BLaER1 treated with 17β-estradiol and CSF1 and Interleukin-3, amounts not matched to agents 10 nM and 100 nM (cell line): ENCODE data around the gene ISYNA1.

Source experiments
- H3K27ac ChIP-seq, 11 experiments: shearing (Covaris generic); formaldehyde crosslinking; 2 replicates each; pipeline ENCODE4 v1.8.1; 2022
- H3K27me3 ChIP-seq, 11 experiments: shearing (Covaris generic); formaldehyde crosslinking; 2 replicates each; pipeline ENCODE4 v1.8.1; 2022
- H3K36me3 ChIP-seq, 11 experiments: shearing (Covaris generic); formaldehyde crosslinking; 2 replicates each; pipeline ENCODE4 v1.8.1; 2022
- H3K4me1 ChIP-seq, 10 experiments: shearing (Covaris generic); formaldehyde crosslinking; 2 replicates each; pipeline ENCODE4 v1.8.1; 2022
- H3K4me2 ChIP-seq, 11 experiments: shearing (Covaris generic); formaldehyde crosslinking; 2 replicates each; pipeline ENCODE4 v1.8.1; 2022
- H3K4me3 ChIP-seq, 10 experiments: shearing (Covaris generic); formaldehyde crosslinking; 2 replicates each; pipeline ENCODE4 v1.8.1; 2022
- H3K9ac ChIP-seq, 11 experiments: shearing (Covaris generic); formaldehyde crosslinking; 2 replicates each; pipeline ENCODE4 v1.8.1; 2022
- H3K9me3 ChIP-seq, 11 experiments: shearing (Covaris generic); formaldehyde crosslinking; replicated peaks in 1 of 11; 2 replicates each; pipeline ENCODE4 v1.8.1; 2022
- H4K20me1 ChIP-seq, 11 experiments: shearing (Covaris generic); formaldehyde crosslinking; 2 replicates each; pipeline ENCODE4 v1.8.1; 2022
- Cebpa-rat ChIP-seq, 11 experiments: shearing (Covaris generic); IDR thresholded peaks; 2 replicates each; pipeline ENCODE4 v1.8.1; 2022

The ISYNA1 gene

GRCh38 chr19:18478545-18479311 is 40.8 kb upstream of the ISYNA1 start:
- Histone ChIP-seq H3K36me3 (peaks cover 0 to 42% (median 16%) of the 10 kb centered on the region in 11 experiments; a peak in 11 of 22 replicates), H3K4me3 (peak overlapping the region in 7 of 10 experiments; percentile 23 to 58 (median 33); a peak in 14 of 20 replicates), H3K4me1 (peaks cover 84 to 100% (median 98%) of the 10 kb centered on the region in 10 experiments), H3K4me2 (peak overlapping the region; percentile 86 to 99 (median 96)), H4K20me1 (peaks cover 0 to 36% (median 0%) of the 10 kb centered on the region in 11 experiments; a peak in 5 of 22 replicates), H3K9ac (peak overlapping the region; percentile 80 to 91 (median 85)), H3K27me3 (no peaks in the 10 kb centered on the region), H3K27ac (peak overlapping the region; percentile 89 to 100 (median 98)), H3K9me3 (peaks cover 0 to 26% (median 0%) of the 10 kb centered on the region in 11 experiments; a peak in 7 of 22 replicates)
- peak; percentile 95 to 99 (median 98) for TF ChIP-seq Cebpa-rat (IDR thresholded peaks at IDR 0.05)

- peak overlapping the region; percentile 86 to 99 (median 96) for H3K4me2 ChIP-seq
- H4K20me1 ChIP-seq: peaks cover 0 to 37% (median 5%) of the 10 kb centered on the region in 11 experiments; a peak in 7 of 22 replicates
- peak overlapping the region; percentile 89 to 100 (median 98) for H3K27ac ChIP-seq
These were observed 40.0 kb upstream of the ISYNA1 start for GRCh38 chr19:18477974-18478373.

DNA sequence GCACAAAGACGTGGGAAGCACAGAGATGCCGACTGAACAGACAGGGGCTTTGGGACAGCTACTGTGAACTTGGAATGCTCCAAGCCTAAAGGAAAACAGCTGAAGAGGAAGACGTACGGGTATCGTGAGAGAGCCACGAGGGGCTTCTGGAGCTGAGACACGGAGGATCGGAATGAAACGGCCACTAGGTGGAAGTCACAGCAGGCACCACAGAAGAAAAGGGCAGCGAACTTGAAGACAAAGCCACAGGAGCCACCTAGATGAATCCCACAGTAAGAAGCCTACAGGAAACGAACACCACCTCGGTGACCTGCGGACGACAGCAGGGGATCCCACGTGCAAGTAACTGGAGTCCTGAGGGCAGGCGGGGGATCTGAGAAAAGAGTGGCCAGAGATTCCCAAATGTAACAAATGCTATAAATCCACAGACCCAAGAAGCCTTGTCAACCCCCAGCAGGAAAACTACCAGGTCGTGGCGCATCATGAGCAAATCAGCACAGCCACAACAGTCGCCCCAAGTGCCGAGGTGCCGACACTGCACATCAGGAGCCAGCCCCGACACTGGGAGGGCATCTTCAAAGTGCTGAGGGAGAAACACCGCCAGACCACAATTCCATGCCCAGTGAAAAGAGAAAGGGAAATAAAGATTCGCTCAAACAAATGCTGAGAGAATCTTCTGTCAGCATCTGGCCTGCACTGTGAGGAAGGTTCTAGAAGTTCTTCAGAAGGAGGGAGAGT is 39.3 kb upstream of the ISYNA1 start:
- peaks cover 3 to 55% (median 25%) of the 10 kb centered on the region in 11 experiments; a peak in 18 of 22 replicates for H3K36me3 ChIP-seq
- H3K9ac ChIP-seq: peak overlapping the region; percentile 76 to 91 (median 85); a peak in 21 of 22 replicates
- H3K4me3 ChIP-seq: peak overlapping the region in 6 of 10 experiments; percentile 3 to 58 (median 26); a peak in 7 of 20 replicates
- H3K4me2 ChIP-seq: peak overlapping the region; percentile 86 to 99 (median 96)
- H3K27ac ChIP-seq: peak overlapping the region; percentile 89 to 100 (median 98)
- H4K20me1 ChIP-seq: peaks cover 0 to 43% (median 6%) of the 10 kb centered on the region in 11 experiments; a peak in 7 of 22 replicates
- H3K27me3 ChIP-seq: no peaks in the 10 kb centered on the region
- peaks cover 0 to 23% (median 0%) of the 10 kb centered on the region in 11 experiments; a peak in 7 of 22 replicates for H3K9me3 ChIP-seq
- H3K4me1 ChIP-seq: peaks cover 72 to 100% (median 84%) of the 10 kb centered on the region in 10 experiments
- no peak for TF ChIP-seq Cebpa-rat (IDR thresholded peaks at IDR 0.05)

More at GRCh38 chr19:18477974-18478373, 40.0 kb upstream of the ISYNA1 start:
- peaks cover 77 to 100% (median 92%) of the 10 kb centered on the region in 10 experiments for H3K4me1 ChIP-seq
- peaks cover 0 to 26% (median 0%) of the 10 kb centered on the region in 11 experiments; a peak in 7 of 22 replicates for H3K9me3 ChIP-seq
- peak overlapping the region in 7 of 10 experiments; percentile 3 to 58 (median 33); a peak in 7 of 20 replicates for H3K4me3 ChIP-seq
- peaks cover 0 to 47% (median 19%) of the 10 kb centered on the region in 11 experiments; a peak in 13 of 22 replicates for H3K36me3 ChIP-seq
- no peak for TF ChIP-seq Cebpa-rat (IDR thresholded peaks at IDR 0.05)
- peak overlapping the region; percentile 76 to 91 (median 85) for H3K9ac ChIP-seq
- H3K27me3 ChIP-seq: no peaks in the 10 kb centered on the region

DNA sequence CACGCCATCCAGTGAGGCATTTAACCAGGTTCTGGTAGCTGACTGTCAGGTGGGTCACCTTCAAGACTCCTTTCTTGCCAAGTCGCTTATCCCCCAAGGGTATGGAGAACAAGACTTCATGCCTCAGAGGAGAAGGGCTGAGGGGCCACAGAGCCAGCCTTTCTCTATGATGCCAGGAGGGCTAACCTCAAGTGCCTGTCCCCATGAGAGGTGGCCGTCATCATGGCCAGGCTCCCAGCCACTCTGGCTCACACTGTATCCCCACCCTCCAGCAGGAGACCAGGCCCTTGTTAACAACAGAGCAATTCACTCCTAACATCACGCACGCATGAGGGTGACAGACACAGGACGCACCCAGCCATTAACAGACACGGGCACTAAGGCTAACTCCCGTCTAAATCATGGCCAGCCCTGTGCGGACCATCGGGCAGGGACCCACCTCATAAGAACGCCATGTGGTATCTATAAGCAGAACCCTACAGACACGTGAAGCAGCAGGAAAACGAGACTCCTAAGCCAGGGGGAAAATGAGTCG is 38.6 kb upstream of the ISYNA1 start:
- Histone ChIP-seq H3K4me3 (peak overlapping the region in 3 of 10 experiments; percentile 2 to 58 (median 26); a peak in 3 of 20 replicates), H3K27me3 (no peaks in the 10 kb centered on the region), H3K4me1 (peaks cover 72 to 100% (median 78%) of the 10 kb centered on the region in 10 experiments), H3K9ac (peak overlapping the region; percentile 65 to 91 (median 85); a peak in 19 of 22 replicates), H3K36me3 (peaks cover 4 to 57% (median 25%) of the 10 kb centered on the region in 11 experiments; a peak in 21 of 22 replicates), H3K27ac (peak overlapping the region; percentile 89 to 100 (median 98)), H3K4me2 (peak overlapping the region; percentile 86 to 99 (median 96)), H3K9me3 (peaks cover 0 to 17% (median 0%) of the 10 kb centered on the region in 11 experiments; a peak in 7 of 22 replicates), H4K20me1 (peaks cover 0 to 45% (median 6%) of the 10 kb centered on the region in 11 experiments; a peak in 7 of 22 replicates)
- TF ChIP-seq Cebpa-rat (IDR thresholded peaks at IDR 0.05): no peak

GRCh38 chr19:18475762-18476331 is 37.9 kb upstream of the ISYNA1 start:
- H4K20me1 ChIP-seq: peaks cover 0 to 48% (median 12%) of the 10 kb centered on the region in 11 experiments; a peak in 8 of 22 replicates
- no peak for TF ChIP-seq Cebpa-rat (IDR thresholded peaks at IDR 0.05)
- H3K4me1 ChIP-seq: peaks cover 64 to 100% (median 73%) of the 10 kb centered on the region in 10 experiments
- H3K4me3 ChIP-seq: peak overlapping the region in 3 of 10 experiments; percentile 2 to 12 (median 11); a peak in 2 of 20 replicates
- H3K9ac ChIP-seq: peak overlapping the region; percentile 0 to 86 (median 40); a peak in 14 of 22 replicates
- H3K27ac ChIP-seq: peak overlapping the region; percentile 22 to 99 (median 98); a peak in 20 of 22 replicates
- H3K36me3 ChIP-seq: peaks cover 11 to 63% (median 32%) of the 10 kb centered on the region in 11 experiments; a peak in 21 of 22 replicates
- H3K4me2 ChIP-seq: peak overlapping the region; percentile 86 to 99 (median 96)
- peaks cover 0 to 16% (median 0%) of the 10 kb centered on the region in 11 experiments; a peak in 7 of 22 replicates for H3K9me3 ChIP-seq
- H3K27me3 ChIP-seq: no peaks in the 10 kb centered on the region

DNA sequence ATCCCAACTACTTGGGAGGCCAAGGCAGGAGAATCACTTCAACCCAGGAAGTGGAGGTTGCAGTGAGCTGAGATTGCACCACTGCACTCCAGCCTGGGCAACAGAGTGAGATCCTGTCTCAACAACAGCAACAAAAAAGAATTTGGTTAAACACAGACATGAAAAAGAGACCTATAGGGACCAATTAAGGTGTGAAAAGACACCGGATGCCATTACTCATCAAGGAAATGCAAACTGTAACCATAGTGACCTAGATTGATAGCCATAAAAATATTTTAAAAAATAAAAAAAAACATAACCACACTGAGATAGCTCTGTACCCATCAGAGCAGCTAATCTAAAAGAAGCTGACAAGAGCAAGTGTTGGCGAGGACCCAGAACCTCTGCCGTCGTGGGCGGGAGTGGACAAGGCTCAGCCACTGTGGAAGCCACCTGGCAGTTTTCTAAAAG is 37.1 kb upstream of the ISYNA1 start:
- peaks cover 13 to 72% (median 40%) of the 10 kb centered on the region in 11 experiments; a peak in 21 of 22 replicates for H3K36me3 ChIP-seq
- no peaks in the 10 kb centered on the region for H3K27me3 ChIP-seq
- H3K4me2 ChIP-seq: peak overlapping the region; percentile 86 to 99 (median 96)
- peaks cover 0 to 16% (median 0%) of the 10 kb centered on the region in 11 experiments; a peak in 7 of 22 replicates for H3K9me3 ChIP-seq
- no peak for TF ChIP-seq Cebpa-rat (IDR thresholded peaks at IDR 0.05)
- H3K4me1 ChIP-seq: peaks cover 56 to 100% (median 72%) of the 10 kb centered on the region in 10 experiments
- peaks cover 1 to 55% (median 20%) of the 10 kb centered on the region in 11 experiments; a peak in 14 of 22 replicates for H4K20me1 ChIP-seq
- peak overlapping the region in 1 of 10 experiments; percentile 2; a peak in 2 of 20 replicates for H3K4me3 ChIP-seq
- H3K27ac ChIP-seq: peak overlapping the region; percentile 22 to 99 (median 98); a peak in 21 of 22 replicates
- peak overlapping the region in 4 of 11 experiments; percentile 48 to 86 (median 56); a peak in 5 of 22 replicates for H3K9ac ChIP-seq

DNA sequence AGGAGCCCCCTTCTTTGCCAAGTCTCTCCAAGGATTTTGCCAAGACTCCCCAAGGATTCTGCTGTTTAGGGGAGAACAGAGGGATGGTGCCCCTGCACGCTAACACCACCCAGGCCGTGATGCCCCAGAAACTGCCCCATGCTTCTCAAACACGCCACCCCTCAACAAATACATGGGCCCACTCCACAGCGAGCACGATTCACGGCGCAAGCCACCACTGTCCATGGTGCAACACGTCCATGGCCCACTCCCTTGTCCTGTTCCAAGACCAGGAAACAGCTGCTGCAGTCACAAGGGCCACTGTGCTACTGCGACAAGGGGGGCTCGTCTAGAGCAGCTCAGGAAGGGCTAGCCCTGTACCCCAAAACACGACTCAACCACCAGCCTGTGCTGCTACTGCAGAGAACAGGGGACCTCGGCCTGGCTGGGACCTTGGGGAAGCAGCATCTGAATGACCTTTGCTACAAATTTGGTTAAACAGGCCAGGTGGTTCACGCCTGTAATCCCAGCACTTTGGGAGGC is 36.5 kb upstream of the ISYNA1 start:
- H3K4me1 ChIP-seq: peaks cover 50 to 100% (median 72%) of the 10 kb centered on the region in 10 experiments
- peaks cover 7 to 58% (median 26%) of the 10 kb centered on the region in 11 experiments; a peak in 17 of 22 replicates for H4K20me1 ChIP-seq
- peaks cover 0 to 16% (median 0%) of the 10 kb centered on the region in 11 experiments; a peak in 7 of 22 replicates for H3K9me3 ChIP-seq
- TF ChIP-seq Cebpa-rat (IDR thresholded peaks at IDR 0.05): no peak
- peak overlapping the region in 3 of 11 experiments; percentile 28 to 65 (median 52); a peak in 5 of 22 replicates for H3K9ac ChIP-seq
- peaks cover 13 to 78% (median 43%) of the 10 kb centered on the region in 11 experiments; a peak in 21 of 22 replicates for H3K36me3 ChIP-seq
- peak overlapping the region in 1 of 10 experiments; percentile 2; a peak in 1 of 20 replicates for H3K4me3 ChIP-seq
- no peaks in the 10 kb centered on the region for H3K27me3 ChIP-seq
- H3K4me2 ChIP-seq: peak overlapping the region; percentile 86 to 99 (median 96); a peak in 20 of 22 replicates
- peak overlapping the region; percentile 22 to 99 (median 98); a peak in 20 of 22 replicates for H3K27ac ChIP-seq
